ENCODE results near the gene PCDHGA8.

DNA sequence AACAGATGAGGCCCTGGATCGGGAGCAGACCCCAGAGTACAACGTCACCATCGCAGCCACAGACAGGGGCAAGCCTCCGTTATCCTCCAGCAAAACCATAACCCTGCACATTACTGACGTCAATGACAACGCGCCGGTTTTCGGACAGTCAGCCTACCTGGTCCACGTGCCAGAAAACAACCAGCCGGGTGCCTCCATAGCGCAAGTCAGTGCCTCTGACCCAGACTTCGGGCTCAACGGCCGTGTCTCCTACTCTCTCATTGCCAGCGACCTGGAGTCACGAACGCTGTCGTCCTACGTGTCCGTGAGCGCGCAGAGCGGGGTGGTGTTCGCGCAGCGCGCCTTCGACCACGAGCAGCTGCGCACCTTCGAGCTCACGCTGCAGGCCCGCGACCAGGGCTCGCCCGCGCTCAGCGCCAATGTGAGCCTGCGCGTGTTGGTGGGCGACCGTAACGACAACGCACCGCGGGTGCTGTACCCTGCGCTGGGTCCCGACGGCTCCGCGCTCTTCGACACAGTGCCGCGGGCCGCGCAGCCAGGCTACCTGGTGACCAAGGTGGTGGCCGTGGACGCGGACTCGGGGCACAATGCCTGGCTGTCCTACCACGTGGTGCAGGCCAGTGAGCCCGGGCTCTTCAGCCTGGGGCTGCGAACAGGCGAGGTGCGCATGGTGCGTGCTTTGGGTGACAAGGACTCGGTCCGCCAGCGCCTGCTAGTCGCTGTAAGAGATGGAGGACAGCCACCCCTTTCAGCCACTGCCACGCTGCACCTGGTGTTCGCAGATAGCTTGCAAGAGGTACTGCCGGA is 26.8 kb downstream of the PCDHGA8 start:
- TF ChIP-seq POLR2A (IDR thresholded peaks at IDR 0.05; ENCODE audit: low read depth) (no peak), POLR2AphosphoS5 (IDR thresholded peaks at IDR 0.05) (no peak)
- TF ChIP-seq, protein P1, sequence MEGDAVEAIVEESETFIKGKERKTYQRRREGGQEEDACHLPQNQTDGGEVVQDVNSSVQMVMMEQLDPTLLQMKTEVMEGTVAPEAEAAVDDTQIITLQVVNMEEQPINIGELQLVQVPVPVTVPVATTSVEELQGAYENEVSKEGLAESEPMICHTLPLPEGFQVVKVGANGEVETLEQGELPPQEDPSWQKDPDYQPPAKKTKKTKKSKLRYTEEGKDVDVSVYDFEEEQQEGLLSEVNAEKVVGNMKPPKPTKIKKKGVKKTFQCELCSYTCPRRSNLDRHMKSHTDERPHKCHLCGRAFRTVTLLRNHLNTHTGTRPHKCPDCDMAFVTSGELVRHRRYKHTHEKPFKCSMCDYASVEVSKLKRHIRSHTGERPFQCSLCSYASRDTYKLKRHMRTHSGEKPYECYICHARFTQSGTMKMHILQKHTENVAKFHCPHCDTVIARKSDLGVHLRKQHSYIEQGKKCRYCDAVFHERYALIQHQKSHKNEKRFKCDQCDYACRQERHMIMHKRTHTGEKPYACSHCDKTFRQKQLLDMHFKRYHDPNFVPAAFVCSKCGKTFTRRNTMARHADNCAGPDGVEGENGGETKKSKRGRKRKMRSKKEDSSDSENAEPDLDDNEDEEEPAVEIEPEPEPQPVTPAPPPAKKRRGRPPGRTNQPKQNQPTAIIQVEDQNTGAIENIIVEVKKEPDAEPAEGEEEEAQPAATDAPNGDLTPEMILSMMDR (IDR thresholded peaks at IDR 0.05) = no peak

Data from esophagus muscularis mucosa (tissue), 3 donors.